EL (cell line): Measurements from ENCODE around the gene OR56B4.
A peak's percentile ranks its signal among the peaks of the same experiment; 100 is the strongest.

Experiments used
- DNase-seq: peaks from one replicate; pipeline ENCODE4 v3.0.0-alpha.2; 2016

The OR56B4 gene

DNA sequence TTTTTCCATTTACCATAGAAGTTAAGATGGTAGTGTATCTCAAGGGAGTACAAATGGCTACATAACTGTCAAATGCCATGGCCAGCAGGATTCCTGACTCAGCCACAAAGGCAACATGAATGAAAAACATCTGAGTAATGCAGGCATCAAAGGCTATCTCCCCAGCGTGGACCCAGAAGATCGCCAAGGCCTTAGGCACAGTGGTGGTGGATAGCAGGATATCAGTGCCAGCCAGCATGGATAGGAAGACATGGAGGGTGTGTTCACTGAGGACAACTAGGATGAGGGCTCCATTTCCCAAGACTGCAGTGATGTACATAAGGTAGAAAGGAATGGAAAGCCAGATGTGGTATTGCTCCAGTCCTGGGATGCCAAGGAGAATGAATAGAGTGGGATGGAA, 44.6 kb downstream of the OR56B4 start:
- DNase-seq = no peak

DNA sequence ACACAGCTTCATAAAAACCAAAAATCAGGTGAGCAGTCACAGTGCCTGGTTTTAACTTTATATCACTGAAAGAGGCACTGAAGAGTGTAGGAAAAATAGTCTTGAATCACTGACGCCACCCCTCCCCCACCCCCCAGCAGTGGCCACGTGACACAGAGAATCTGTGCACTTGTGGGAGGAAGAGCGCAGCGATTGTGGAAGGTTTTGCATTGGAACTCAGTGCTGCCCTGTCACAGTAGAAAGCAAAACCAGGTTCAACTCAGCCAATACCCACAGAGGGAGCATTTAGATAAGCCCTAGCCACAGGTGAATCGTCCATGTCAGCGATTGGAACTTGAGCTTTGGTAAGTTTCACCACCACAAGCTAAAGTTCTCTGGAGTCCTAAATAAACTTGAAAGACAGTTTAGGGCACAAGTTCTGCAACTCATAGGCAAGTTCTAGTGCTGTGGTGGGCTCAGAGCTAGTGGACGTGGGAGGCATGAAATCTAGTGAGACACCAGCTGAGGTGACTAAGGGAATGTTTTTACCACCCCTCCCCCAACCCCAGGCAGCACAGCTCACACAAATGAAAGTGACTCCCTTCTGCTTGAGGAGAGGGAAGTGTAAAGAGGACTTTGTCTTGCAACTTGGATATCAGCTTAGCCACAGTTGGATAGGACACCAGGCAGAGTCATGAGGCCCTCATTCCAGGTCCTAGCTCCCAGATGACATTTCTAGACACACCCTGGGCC, 49.3 kb downstream of the OR56B4 start:
- DNase-seq = peak; percentile 6
